Neural progenitor cell (in vitro differentiated cells): ENCODE data around the gene CD151. TPM values are rescaled to one million over a fixed set of nuclear protein-coding genes. Genes with fewer than 3 reads are reported as not detected.

Experiments used
- DNase-seq: peaks from one replicate; pipeline ENCODE4 v3.0.0-alpha.2; 2016; ENCODE audit warnings: low spot score
- H2AFZ ChIP-seq: fragments of 200-600 bp; sonication (generic); replicated peaks from 2 replicates; pipeline ENCODE4 v1.6.1; 2016; ENCODE audit warnings: antibody characterized with exemption
- H3F3A ChIP-seq: fragments of 200-600 bp; sonication (generic); 2 replicates; pipeline ENCODE4 v1.6.1; 2016; ENCODE audit warnings: antibody characterized with exemption, low read depth
- H3K27ac ChIP-seq: fragments of 200-600 bp; sonication (generic); 2 replicates; pipeline ENCODE4 v1.5.1; 2016; ENCODE audit warnings: mild to moderate bottlenecking
- H3K27me3 ChIP-seq: fragments of 200-600 bp; sonication (generic); 2 replicates; pipeline ENCODE4 v1.6.1; 2016; ENCODE audit warnings: mild to moderate bottlenecking, moderate library complexity
- H3K36me3 ChIP-seq: fragments of 200-600 bp; sonication (generic); 2 replicates; pipeline ENCODE4 v1.5.1; 2016
- H3K4me1 ChIP-seq: fragments of 200-600 bp; sonication (generic); 2 replicates; pipeline ENCODE4 v1.6.1; 2016; ENCODE audit warnings: mixed run types
- H3K4me2 ChIP-seq: fragments of 200-600 bp; sonication (generic); 2 replicates; pipeline ENCODE4 v1.6.1; 2016
- H3K4me3 ChIP-seq: fragments of 200-600 bp; sonication (generic); 2 replicates; pipeline ENCODE4 v1.5.1; 2016
- H3K79me2 ChIP-seq: fragments of 200-600 bp; sonication (generic); 2 replicates; pipeline ENCODE4 v1.6.1; 2016; ENCODE audit warnings: low read depth
- H3K9ac ChIP-seq: fragments of 200-600 bp; sonication (generic); 2 replicates; pipeline ENCODE4 v1.6.1; 2016
- H3K9me3 ChIP-seq: fragments of 200-600 bp; sonication (generic); 2 replicates; pipeline ENCODE4 v1.5.1; 2016; ENCODE audit warnings: low read depth
- H4K20me1 ChIP-seq: fragments of 200-600 bp; sonication (generic); 2 replicates; pipeline ENCODE4 v1.6.1; 2016; ENCODE audit warnings: low read depth
- H3K27ac Mint-ChIP-seq: 3 replicates; pipeline ENCODE4 v1.8.0; 2021; ENCODE audit warnings: mixed read lengths
- H3K27me3 Mint-ChIP-seq: 2 replicates; pipeline ENCODE4 v1.8.0; 2022; ENCODE audit warnings: low read depth, mild to moderate bottlenecking, inconsistent platforms, moderate library complexity, mixed read lengths; ENCODE audit not compliant: insufficient read depth
- H3K36me3 Mint-ChIP-seq: 3 replicates; pipeline ENCODE4 v1.8.0; 2021; ENCODE audit warnings: mixed read lengths
- H3K4me1 Mint-ChIP-seq: 3 replicates; pipeline ENCODE4 v1.8.0; 2021; ENCODE audit warnings: mixed read lengths
- H3K4me3 Mint-ChIP-seq: 3 replicates; pipeline ENCODE4 v1.8.0; 2021; ENCODE audit warnings: mild to moderate bottlenecking, moderate library complexity, mixed read lengths
- H3K9me3 Mint-ChIP-seq: 3 replicates; pipeline ENCODE4 v1.8.0; 2020; ENCODE audit warnings: mixed read lengths
- EZH2 ChIP-seq: fragments of 200-600 bp; sonication (generic); IDR thresholded peaks from 2 replicates; pipeline ENCODE4 v1.6.1; 2017; ENCODE audit warnings: antibody characterized with exemption, mild to moderate bottlenecking, moderate library complexity
- EZH2phosphoT487 ChIP-seq: fragments of 200-600 bp; sonication (generic); IDR thresholded peaks from 2 replicates; pipeline ENCODE4 v1.6.1; 2017; ENCODE audit warnings: antibody characterized with exemption
- total RNA-seq: library from RNA; depleted of rRNA; stranded (reverse); fragments of >200 nt; gene quantifications from 2 replicates; pipeline ENCODE4 v1.2.3, GENCODE V29; 2015; ENCODE audit warnings: low replicate concordance
- TF ChIP-seq, protein P1 (sequence below): fragments of 200-600 bp; sonication (generic); IDR thresholded peaks from 2 replicates; pipeline ENCODE4 v1.5.1; 2017; ENCODE audit warnings: antibody characterized with exemption, mild to moderate bottlenecking

CD151 gene
- 37.4 and 82.2 TPM in 2 replicates for total RNA-seq

DNA sequence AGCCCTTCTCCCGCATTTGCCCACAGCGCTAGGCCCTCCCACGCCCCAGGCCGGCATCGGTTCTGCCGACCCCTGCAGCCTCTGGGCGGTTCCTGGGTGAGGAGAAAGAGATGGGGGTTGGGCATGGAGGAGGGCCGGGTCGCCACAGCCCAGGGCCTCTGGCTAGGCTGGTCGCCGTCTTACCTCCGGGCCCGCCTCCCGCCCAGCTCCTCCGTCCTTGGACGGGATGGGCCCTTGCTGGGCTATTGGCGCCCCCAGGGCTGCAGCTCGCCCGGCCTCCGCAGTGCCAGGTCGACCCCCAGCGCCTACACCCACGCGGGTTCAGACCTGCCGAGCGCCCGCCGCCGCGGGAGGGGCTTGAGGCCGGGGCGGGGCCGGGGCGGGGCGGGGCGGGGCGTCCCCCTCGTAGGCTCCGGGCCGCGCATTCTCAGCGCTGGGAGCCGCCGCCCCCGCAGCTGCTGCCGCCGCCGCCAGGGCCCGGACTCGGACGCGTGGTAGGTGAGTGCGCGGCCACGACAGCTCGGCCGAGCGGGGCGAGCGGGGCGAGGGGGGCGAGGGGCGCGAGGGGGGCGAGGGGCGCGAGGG lies at the start of gene CD151:
Gene CD151 (plus strand): TSS at position 424 of the 585 bp plus-strand sequence. CDS start 3,118 bp downstream, outside the sequence.
- Mint-ChIP-seq H3K27ac (peak within 1 kb of the TSS; percentile 33), H3K4me3 (peak within 1 kb of the TSS; percentile 85), H3K36me3 (no peaks in the 10 kb centered on the region), H3K4me1 (peaks cover 38% of the 10 kb centered on the region), H3K27me3 (peaks cover 32% of the 10 kb centered on the region), H3K9me3 (no peaks in the 10 kb centered on the region)
- TF ChIP-seq EZH2phosphoT487 = no peak
- TF ChIP-seq EZH2 = no peak
- TF ChIP-seq, protein P1, sequence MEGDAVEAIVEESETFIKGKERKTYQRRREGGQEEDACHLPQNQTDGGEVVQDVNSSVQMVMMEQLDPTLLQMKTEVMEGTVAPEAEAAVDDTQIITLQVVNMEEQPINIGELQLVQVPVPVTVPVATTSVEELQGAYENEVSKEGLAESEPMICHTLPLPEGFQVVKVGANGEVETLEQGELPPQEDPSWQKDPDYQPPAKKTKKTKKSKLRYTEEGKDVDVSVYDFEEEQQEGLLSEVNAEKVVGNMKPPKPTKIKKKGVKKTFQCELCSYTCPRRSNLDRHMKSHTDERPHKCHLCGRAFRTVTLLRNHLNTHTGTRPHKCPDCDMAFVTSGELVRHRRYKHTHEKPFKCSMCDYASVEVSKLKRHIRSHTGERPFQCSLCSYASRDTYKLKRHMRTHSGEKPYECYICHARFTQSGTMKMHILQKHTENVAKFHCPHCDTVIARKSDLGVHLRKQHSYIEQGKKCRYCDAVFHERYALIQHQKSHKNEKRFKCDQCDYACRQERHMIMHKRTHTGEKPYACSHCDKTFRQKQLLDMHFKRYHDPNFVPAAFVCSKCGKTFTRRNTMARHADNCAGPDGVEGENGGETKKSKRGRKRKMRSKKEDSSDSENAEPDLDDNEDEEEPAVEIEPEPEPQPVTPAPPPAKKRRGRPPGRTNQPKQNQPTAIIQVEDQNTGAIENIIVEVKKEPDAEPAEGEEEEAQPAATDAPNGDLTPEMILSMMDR = no peak
- Histone ChIP-seq H3K27ac (no peak within 1 kb of the TSS), H3K9ac (peak within 1 kb of the TSS; percentile 56), H4K20me1 (peaks cover 70% of the 10 kb centered on the region), H2AFZ (peak within 1 kb of the TSS; percentile 30), H3F3A (peaks cover 46% of the 10 kb centered on the region), H3K4me1 (peaks cover 46% of the 10 kb centered on the region), H3K79me2 (no peaks in the 10 kb centered on the region), H3K4me2 (peak within 1 kb of the TSS; percentile 80), H3K9me3 (no peaks in the 10 kb centered on the region), H3K4me3 (peak within 1 kb of the TSS; percentile 87), H3K36me3 (no peaks in the 10 kb centered on the region), H3K27me3 (peaks cover 49% of the 10 kb centered on the region)
- DNase-seq = peak; percentile 87

- H2AFZ ChIP-seq = no peak overlapping the region
- H3K4me3 ChIP-seq = peak overlapping the region; percentile 1
- no peak overlapping the region for H3K9ac ChIP-seq
These were observed 49.2 kb upstream of the CD151 start for GRCh38 chr11:783581-784015.

DNA sequence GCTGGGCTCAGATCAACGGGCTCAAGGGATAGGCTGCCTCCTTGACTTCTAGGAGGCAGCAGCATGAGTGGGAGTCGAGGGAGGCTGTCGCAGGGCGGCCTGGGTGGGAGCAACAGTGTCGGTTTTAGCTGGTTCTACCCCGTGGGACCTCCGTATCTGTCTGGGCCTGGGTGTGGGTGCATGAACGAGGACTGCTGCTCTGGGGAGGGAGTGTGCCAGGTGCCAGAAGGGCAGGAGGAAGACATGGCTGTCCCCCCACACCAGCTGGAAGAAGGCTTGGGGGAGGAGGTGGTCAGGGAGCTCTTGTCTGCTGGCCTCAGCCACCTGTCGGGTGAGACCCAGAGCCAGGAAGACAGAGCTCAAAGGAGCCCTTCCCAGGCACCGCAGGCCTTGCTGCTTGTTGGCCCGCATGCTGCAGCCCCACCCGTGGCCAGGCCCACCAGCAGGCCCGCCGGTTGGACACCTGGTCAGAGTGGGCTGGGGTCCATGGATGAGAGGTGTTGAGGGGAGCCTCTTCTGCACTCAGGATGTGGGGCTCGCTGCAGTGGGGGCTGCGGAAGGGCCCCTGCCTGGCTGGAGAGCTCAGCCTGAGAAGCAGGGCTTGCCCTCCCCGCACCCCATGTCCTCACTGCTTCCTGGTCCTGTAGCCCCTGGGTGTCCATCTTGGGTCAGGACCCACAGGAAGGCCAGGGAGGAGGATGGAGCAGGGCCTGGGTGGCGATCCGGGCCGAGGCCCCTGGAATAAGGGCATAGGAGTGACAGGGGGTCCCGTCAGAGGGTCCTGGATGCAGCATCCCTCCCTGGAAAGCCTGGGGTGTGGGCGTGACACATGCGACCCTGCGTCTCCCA lies 46.3 kb upstream of the CD151 start:
- no peak for DNase-seq
- Mint-ChIP-seq H3K4me1 (peaks cover 16% of the 10 kb centered on the region), H3K36me3 (peaks cover 2% of the 10 kb centered on the region), H3K27me3 (peaks cover 14% of the 10 kb centered on the region), H3K4me3 (peak overlapping the region; percentile 48), H3K27ac (no peak overlapping the region), H3K9me3 (no peaks in the 10 kb centered on the region)
- no peak overlapping the region for H3K4me3 ChIP-seq
- no peaks in the 10 kb centered on the region for H3K27me3 ChIP-seq
- no peak overlapping the region for H2AFZ ChIP-seq
- no peak overlapping the region for H3K27ac ChIP-seq
- H3K4me1 ChIP-seq = peaks cover 31% of the 10 kb centered on the region
- TF ChIP-seq EZH2 = no peak
- TF ChIP-seq, protein P1 = no peak
- no peak for TF ChIP-seq EZH2phosphoT487
- H4K20me1 ChIP-seq = peaks cover 40% of the 10 kb centered on the region
- no peaks in the 10 kb centered on the region for H3K79me2 ChIP-seq
- no peak overlapping the region for H3K4me2 ChIP-seq
- H3K9ac ChIP-seq = no peak overlapping the region
- no peaks in the 10 kb centered on the region for H3K9me3 ChIP-seq
- no peaks in the 10 kb centered on the region for H3K36me3 ChIP-seq
- H3F3A ChIP-seq = peaks cover 53% of the 10 kb centered on the region

More at GRCh38 chr11:783581-784015, 49.2 kb upstream of the CD151 start:
- Histone ChIP-seq H3K27ac (no peak overlapping the region), H3K79me2 (peaks cover under 1% of the 10 kb centered on the region), H3K27me3 (no peaks in the 10 kb centered on the region), H3K36me3 (no peaks in the 10 kb centered on the region), H3K4me2 (peak overlapping the region; percentile 54), H3K9me3 (no peaks in the 10 kb centered on the region), H3K4me1 (peaks cover 11% of the 10 kb centered on the region), H3F3A (peaks cover 28% of the 10 kb centered on the region), H4K20me1 (peaks cover 23% of the 10 kb centered on the region)
- peak; percentile 94 for DNase-seq
- Mint-ChIP-seq H3K9me3 (no peaks in the 10 kb centered on the region), H3K36me3 (peaks cover 2% of the 10 kb centered on the region), H3K4me1 (peaks cover 23% of the 10 kb centered on the region), H3K27me3 (peaks cover 11% of the 10 kb centered on the region), H3K27ac (peak overlapping the region; percentile 43), H3K4me3 (peak overlapping the region; percentile 71)
- TF ChIP-seq EZH2phosphoT487 (no peak), EZH2 (peak; percentile 20)
- TF ChIP-seq, protein P1 = peak; percentile 83
